Retinal pigment epithelial cell (primary cell): ENCODE results near the gene SYMPK.
A peak's percentile ranks its signal among the peaks of the same experiment; 100 is the strongest.

Experiments
- DNase-seq: peaks from one replicate; pipeline ENCODE4 v3.0.0-alpha.2; 2010; ENCODE audit warnings: low read depth
- H3K4me3 ChIP-seq: 2 replicates; pipeline ENCODE4 v1.5.1; 2011; ENCODE audit warnings: mild to moderate bottlenecking, low read length, control low read depth, moderate library complexity
- TF ChIP-seq, protein P1 (sequence below): conservative IDR thresholded peaks from 2 replicates; pipeline ENCODE4 v1.5.1; 2011; ENCODE audit warnings: low read depth, low read length, control low read depth, inconsistent platforms

Gene SYMPK

DNA sequence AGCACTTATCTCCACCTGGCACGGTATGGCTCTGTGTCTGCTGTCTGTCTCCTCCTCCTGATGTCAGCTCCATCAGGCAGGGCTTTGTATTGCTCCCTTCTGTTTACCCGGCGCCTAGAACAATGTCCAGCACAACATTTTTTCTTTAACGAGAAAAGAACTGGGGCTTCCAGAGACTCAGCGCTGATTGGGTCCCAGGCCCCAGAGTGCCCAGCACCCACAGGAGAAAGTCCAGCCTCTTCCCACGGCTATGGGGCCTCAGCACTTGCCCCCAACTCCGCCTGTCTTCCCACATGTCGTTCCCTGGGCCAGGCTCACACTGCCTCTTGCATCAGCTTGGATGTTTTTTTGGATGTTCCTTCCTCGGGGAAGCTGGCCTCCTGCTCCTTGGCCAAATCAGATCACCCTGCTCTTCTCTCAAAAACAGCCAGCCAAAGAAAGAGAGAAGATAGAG lies 32.6 kb upstream of the SYMPK start:
- DNase-seq: no peak
- TF ChIP-seq, protein P1, sequence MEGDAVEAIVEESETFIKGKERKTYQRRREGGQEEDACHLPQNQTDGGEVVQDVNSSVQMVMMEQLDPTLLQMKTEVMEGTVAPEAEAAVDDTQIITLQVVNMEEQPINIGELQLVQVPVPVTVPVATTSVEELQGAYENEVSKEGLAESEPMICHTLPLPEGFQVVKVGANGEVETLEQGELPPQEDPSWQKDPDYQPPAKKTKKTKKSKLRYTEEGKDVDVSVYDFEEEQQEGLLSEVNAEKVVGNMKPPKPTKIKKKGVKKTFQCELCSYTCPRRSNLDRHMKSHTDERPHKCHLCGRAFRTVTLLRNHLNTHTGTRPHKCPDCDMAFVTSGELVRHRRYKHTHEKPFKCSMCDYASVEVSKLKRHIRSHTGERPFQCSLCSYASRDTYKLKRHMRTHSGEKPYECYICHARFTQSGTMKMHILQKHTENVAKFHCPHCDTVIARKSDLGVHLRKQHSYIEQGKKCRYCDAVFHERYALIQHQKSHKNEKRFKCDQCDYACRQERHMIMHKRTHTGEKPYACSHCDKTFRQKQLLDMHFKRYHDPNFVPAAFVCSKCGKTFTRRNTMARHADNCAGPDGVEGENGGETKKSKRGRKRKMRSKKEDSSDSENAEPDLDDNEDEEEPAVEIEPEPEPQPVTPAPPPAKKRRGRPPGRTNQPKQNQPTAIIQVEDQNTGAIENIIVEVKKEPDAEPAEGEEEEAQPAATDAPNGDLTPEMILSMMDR: no peak
- H3K4me3 ChIP-seq: no peak overlapping the region

DNA sequence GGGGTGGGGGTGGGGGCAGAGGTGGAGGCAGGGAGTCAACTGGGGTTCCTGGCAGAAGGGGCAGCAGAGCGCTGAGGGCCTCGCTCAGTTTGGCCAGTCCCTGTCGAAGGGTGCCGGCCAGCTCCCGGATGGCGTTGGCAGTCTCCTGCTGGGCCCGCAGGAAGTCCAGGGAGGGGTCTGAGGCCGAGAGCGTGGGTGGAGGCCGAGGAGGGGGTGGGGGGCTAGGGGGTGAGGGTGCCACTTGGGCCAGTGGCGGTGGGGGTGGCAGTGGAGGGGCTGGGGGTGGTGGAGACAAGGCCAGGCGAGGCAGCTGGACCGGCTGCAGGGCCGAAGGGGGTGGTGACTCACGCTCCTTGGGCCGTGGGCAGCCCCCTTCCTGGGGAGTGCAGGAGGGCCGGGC lies 27.9 kb upstream of the SYMPK start:
- TF ChIP-seq, protein P1: no peak
- no peak overlapping the region for H3K4me3 ChIP-seq
- no peak for DNase-seq

DNA sequence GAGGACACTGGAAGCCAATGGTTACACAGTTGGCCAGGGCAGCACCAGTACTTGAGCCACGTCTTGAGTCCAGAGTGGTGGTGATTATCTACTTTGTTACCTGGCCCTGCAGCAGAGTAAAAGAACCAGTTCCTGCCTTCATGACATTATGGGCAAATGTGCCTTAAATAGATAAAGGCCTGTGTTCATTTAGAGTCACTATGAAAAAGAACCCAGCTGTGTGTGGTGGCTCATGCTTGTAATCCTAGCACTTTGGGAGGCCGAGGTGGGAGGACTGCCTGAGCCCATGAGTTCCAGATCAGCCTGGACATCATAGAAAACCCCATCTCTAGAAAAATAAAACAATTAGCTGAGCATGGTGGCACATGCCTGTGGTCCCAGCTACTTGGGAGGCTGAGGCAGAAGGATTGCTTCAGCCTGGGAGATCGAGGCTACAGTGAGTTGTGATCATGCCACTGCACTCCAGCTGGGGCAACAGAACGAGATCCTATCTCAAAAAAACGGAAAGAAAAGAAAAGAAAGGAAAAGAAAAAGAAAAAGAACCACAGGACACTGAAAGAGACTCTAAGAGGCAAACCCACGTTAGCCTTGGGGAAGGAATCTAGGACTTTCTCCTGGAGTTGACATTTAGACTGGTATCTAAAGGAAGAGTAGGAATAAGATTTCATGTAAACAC lies 26.4 kb upstream of the SYMPK start:
- no peak overlapping the region for H3K4me3 ChIP-seq
- TF ChIP-seq, protein P1: no peak
- DNase-seq: no peak

DNA sequence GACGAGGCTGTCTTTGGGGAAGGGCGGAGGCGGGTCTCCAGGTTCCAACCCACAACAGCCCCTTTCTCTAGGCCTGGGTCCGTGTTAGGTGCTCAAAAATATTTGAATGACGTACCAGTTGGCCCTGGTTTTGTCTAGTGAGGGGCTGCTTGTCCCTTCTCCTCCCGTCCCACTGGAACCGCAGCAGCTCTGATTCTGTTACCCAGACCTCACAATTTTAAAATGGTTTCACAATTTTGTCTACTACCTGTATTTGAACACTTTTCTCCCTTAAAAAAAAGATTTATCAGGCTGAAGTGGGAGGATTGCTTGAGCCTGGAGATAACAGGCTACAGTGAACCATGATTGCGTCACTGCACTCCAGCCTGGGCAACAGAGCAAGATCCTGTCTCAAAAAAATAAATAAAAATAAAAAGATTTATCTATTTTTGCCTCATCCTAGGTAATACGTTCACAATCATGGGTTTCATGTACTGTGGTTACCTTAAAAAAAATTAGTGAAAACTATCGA lies 24.3 kb upstream of the SYMPK start:
- TF ChIP-seq, protein P1: no peak
- peak overlapping the region; percentile 69 for H3K4me3 ChIP-seq

DNA sequence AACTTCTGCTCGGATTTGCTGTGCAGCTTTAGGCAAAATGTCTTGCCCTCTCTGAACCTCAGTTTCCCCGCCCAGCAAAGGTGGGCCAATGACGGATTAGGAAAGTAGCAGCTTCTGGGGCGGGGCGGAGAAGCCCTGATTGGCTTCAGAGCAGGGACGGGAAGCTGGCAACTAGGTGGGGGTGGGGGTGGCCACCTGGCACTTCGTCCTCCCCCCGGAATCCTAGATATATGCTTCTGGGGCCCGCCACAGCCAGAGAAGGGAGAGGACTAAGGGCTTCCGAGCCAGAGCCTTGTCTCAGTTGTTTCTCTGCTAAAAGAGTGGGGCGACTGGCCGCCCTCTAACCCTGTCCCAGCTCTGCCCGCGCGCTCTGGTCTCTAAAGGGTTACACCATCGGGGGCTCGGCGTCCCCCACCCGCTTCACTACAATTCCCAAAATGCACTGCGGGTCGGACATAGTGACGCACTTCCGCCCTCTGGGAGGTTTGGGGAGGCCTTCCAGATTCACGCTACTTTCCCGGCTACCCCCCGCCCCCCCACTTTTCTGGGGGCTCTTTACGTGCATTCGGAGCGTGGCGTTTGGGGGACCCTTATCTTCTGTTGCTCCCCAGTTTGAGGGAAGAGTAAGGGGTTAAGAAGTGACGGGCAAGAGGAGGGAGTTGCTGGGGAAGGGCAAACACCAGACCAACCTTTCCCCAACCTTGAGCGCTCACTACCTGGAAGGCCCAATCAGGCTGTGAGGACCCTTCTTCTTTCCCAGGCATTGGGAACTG lies 23.7 kb upstream of the SYMPK start:
- DNase-seq: peak; percentile 62
- peak overlapping the region; percentile 69 for H3K4me3 ChIP-seq
- TF ChIP-seq, protein P1: no peak

More for the DNA sequence above, 24.3 kb upstream of the SYMPK start:
- DNase-seq: no peak

DNA sequence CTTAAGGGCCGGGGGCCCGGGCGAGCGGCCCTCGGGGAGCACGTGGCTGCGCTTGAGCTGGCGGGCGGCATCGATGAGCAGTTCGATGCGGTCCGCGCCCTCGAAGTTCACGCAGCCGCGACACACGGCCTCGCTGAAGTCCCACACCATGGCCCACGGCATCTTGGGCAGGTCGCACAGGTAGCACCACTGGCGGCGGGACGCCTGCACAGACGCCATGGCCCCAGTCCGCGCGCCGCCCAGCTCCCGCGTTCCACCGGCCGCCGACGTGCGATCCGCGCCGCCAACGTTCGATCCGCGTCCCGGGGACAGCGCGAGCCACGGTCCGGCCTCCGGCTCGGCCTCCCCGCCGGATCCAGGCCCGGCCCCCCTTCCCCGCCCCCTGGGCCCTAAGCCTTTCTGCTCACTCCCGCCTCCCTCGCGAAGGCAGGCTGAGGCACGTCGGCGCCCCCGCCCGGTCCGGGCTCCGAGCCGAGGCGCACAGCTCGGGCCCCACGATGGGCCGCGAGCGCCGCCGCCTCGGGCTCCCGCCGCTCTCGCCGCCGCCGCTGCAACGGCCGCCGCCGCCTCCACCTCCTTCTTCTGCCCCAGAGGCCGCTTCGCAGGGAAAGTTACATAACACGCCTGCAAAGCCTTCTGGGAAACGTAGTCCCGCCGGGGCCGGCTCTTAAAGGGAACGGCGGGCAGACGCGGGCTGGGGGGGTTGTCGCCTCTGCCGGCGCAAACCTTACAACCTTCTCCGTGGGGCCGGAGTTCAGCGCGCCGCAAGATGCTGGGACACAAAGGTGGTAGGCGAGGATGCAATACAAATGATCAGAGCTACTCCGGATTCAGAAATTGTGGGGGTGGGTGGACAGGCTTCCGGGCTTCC lies 22.8 kb upstream of the SYMPK start, which contains the start of gene IRF2BP1:
TSS of gene IRF2BP1 (minus strand) at position 586 of the 871 bp plus-strand sequence. CDS start at position 219, 367 bp downstream.
- TF ChIP-seq, protein P1: no peak
- peak within 1 kb of the TSS; percentile 69 for H3K4me3 ChIP-seq
- DNase-seq: peak; percentile 71
